Glutamatergic neuron (in vitro differentiated cells): ENCODE results near the gene PKD1L1. TPM values are rescaled to one million over a fixed set of nuclear protein-coding genes. Genes with fewer than 3 reads are reported as not detected.

Experiments
- DNase-seq: peaks from one replicate; pipeline ENCODE4 v3.0.0; 2022
- H3K27ac Mint-ChIP-seq: one replicate; pipeline ENCODE4 v1.8.0; 2020; ENCODE audit warnings: mild to moderate bottlenecking, mixed read lengths, inconsistent platforms; ENCODE audit not compliant: unreplicated experiment
- H3K27me3 Mint-ChIP-seq: one replicate; pipeline ENCODE4 v1.8.0; 2020; ENCODE audit warnings: mild to moderate bottlenecking, moderate library complexity, mixed read lengths, inconsistent platforms; ENCODE audit not compliant: unreplicated experiment
- H3K36me3 Mint-ChIP-seq: one replicate; pipeline ENCODE4 v1.8.0; 2020; ENCODE audit warnings: mild to moderate bottlenecking, mixed read lengths, inconsistent platforms; ENCODE audit not compliant: unreplicated experiment
- H3K4me1 Mint-ChIP-seq: one replicate; pipeline ENCODE4 v1.8.0; 2020; ENCODE audit warnings: mild to moderate bottlenecking, low read depth, mixed read lengths, inconsistent platforms; ENCODE audit not compliant: unreplicated experiment
- H3K4me3 Mint-ChIP-seq: one replicate; pipeline ENCODE4 v1.8.0; 2020; ENCODE audit warnings: mild to moderate bottlenecking, mixed read lengths, inconsistent platforms; ENCODE audit not compliant: unreplicated experiment
- H3K9me3 Mint-ChIP-seq: one replicate; pipeline ENCODE4 v1.8.0; 2020; ENCODE audit warnings: mild to moderate bottlenecking, moderate library complexity, mixed read lengths, inconsistent platforms; ENCODE audit not compliant: unreplicated experiment
- total RNA-seq: library from RNA; stranded (reverse); fragmentation: NEBNext Ultra II Directional; extraction: Animal tissue kit (Norgen Biotek cat#: 25700); gene quantifications from one replicate; pipeline ENCODE4 v1.2.1, GENCODE V29; 2021; ENCODE audit not compliant: unreplicated experiment
- TF ChIP-seq, protein P1 (sequence below): fragments of 200-600 bp; sonication (generic); IDR thresholded peaks from one replicate; pipeline ENCODE4 v1.5.0; 2021; ENCODE audit not compliant: partially characterized antibody, unreplicated experiment

The PKD1L1 gene
- total RNA-seq, 1 donor from 2014 or later, result 0.17 TPM

DNA sequence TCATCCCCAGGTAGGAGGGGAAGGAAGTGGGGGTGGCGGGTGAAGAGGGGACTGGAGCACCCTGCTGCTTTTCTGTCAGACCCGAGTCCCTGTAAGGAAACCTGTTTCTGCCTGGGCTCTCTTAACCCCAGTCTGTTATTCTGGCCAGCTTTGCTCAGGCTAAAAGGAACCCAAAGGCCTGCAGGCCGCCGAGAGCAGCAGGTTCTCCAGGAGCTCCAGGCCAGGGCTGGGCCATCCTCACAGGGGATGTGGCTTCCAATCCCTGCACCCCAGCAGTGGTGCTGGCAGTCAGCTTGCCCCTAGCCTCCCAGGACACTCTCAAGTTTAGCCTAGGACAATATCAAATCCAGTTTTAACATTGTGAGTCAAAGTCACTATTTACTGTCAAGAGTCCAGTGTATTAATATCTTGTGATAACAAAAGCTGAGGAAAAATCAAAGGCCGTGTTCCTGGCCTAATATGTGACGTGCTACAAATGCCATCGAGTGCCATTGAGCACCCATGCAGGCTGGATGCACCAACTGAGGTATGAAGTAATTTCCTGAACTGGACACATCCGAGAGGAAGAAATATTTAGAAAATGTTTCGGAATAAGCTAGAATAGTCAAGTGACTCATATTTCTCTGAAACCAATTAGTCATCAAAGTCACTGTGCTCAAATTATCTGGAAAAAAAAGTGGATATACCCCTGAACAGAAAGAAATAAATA is 7.0 kb downstream of the PKD1L1 start:
- Mint-ChIP-seq H3K4me3 (no peak overlapping the region), H3K36me3 (no peaks in the 10 kb centered on the region), H3K9me3 (peaks cover 2% of the 10 kb centered on the region), H3K4me1 (peaks cover 11% of the 10 kb centered on the region), H3K27me3 (peaks cover 2% of the 10 kb centered on the region), H3K27ac (no peak overlapping the region)
- DNase-seq, result no peak
- TF ChIP-seq, protein P1, sequence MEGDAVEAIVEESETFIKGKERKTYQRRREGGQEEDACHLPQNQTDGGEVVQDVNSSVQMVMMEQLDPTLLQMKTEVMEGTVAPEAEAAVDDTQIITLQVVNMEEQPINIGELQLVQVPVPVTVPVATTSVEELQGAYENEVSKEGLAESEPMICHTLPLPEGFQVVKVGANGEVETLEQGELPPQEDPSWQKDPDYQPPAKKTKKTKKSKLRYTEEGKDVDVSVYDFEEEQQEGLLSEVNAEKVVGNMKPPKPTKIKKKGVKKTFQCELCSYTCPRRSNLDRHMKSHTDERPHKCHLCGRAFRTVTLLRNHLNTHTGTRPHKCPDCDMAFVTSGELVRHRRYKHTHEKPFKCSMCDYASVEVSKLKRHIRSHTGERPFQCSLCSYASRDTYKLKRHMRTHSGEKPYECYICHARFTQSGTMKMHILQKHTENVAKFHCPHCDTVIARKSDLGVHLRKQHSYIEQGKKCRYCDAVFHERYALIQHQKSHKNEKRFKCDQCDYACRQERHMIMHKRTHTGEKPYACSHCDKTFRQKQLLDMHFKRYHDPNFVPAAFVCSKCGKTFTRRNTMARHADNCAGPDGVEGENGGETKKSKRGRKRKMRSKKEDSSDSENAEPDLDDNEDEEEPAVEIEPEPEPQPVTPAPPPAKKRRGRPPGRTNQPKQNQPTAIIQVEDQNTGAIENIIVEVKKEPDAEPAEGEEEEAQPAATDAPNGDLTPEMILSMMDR, result no peak

DNA sequence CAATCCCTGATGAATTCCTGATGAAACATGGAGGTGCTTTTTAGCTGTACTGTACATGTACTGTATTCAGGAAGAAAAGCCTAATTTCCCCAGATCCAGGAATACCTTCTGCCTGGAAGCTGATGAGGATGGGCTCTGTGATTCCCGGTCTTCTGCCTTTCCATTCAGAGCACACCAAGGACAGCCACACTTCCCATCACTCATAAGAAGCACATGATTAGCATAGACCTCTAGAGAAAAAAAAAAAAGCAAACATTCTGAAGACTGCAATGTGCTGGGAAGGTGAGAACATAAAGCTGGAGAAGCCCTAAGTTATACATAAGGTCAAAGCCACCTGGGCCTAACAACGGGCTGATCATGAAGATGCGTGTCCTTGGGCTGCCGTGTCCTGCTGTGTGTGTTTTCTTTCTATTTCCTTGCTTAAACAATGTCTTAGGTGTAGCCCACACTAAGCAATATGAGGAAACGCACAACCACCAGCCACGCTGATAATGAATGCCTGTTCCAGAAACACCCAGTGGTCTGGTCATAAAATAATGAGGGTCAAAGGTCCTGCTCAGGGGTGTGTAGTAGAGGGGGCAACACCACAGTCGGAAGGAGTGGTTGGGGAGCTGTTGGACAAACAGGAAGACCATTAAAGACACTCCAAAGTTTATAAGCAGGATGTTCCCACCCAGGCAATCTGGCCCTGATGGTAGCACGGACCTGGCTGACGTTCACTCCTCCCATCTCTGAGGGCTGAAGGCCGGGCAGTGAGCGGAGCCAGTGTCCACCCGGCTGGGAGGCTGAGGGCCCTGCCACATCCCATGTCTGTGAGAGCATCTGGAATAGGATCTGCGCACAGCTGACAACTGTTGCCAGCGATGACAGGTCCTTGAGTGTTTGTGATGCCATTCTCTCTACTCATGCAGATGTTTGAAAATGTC is 7.9 kb downstream of the PKD1L1 start:
- Mint-ChIP-seq H3K9me3 (peaks cover 2% of the 10 kb centered on the region), H3K27ac (no peak overlapping the region), H3K27me3 (peaks cover 2% of the 10 kb centered on the region), H3K36me3 (no peaks in the 10 kb centered on the region), H3K4me1 (peaks cover 1% of the 10 kb centered on the region), H3K4me3 (no peak overlapping the region)
- DNase-seq, result no peak
- TF ChIP-seq, protein P1, result no peak

DNA sequence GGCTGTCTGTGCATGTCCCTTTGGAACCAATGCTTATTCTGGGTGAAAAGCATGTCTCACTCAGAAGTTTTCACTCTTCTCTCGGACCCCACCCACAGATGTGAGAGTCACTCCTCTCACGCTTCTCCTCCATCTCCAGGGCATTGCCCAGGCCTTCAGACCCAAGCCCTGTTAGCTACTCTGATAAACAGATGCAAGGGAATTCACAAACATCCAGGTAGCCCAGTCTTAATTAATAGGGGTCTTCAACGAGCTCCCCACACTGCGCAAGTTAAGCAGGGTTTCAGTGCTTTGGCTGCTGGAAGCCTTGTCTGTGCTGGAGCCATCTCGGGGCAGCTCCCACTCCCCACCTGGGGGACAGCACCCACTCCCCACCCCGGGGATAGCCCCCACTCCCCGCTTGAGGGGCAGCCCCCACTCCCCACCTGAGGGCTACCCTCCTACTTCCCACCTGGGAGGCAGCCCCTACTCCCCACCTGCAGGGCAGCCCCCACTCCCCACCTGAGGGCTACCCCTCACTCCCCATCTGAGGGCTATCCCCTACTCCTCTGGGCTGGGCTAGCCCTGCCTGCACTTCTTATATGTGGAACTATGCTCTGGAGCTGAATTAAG is 8.7 kb downstream of the PKD1L1 start:
- H3K36me3 Mint-ChIP-seq, result no peaks in the 10 kb centered on the region
- H3K9me3 Mint-ChIP-seq, result peaks cover 2% of the 10 kb centered on the region
- TF ChIP-seq, protein P1, result no peak
- no peak overlapping the region for H3K4me3 Mint-ChIP-seq
- H3K27me3 Mint-ChIP-seq, result peaks cover 2% of the 10 kb centered on the region
- no peaks in the 10 kb centered on the region for H3K4me1 Mint-ChIP-seq
- no peak overlapping the region for H3K27ac Mint-ChIP-seq
- no peak for DNase-seq

DNA sequence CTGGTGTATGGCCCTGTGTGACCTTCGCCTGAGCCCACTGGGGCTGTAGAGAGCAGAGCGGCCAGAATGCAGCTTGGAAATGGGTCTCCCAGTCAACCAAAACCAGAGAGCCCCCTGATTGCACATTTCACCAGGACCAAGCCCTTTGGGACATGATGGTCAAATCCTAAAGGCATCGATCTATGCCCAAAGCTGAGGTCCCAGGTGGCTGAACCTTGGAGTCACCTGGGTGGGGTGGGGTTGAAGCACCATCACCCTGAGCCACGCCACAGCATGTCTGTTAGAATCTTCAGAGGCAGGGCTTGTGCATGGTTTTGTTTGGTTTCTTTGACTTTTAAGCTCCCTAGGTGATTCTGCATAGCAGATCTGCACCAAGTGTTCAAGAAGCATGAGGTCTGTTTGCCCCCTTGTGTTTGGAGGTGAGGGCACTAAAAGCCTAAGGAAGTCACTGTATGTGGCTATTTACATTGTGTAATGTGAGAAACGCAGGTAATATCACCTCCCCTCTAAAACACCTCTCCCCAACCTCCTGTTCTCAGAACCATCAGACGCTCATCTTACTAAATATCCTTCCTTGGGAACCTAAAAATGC is 9.6 kb downstream of the PKD1L1 start:
- Mint-ChIP-seq H3K36me3 (no peaks in the 10 kb centered on the region), H3K4me3 (no peak overlapping the region), H3K4me1 (no peaks in the 10 kb centered on the region), H3K27ac (no peak overlapping the region), H3K27me3 (peaks cover 2% of the 10 kb centered on the region), H3K9me3 (peaks cover 2% of the 10 kb centered on the region)
- DNase-seq, result no peak
- TF ChIP-seq, protein P1, result no peak
